ENCODE results near the gene MAP2K3. TPM values are rescaled to one million over a fixed set of nuclear protein-coding genes. Genes with fewer than 3 reads are reported as not detected.

The MAP2K3 gene
- total and polyA plus RNA-seq, 4 donors: 36.4 to 111 (median 76.7) TPM

- WGBS, 2 donors: 88 to 92% methylated on average over 12 of the region's 12 CpGs
- Histone ChIP-seq H3K9ac (ENCODE audit: insufficient read depth in 1 of 2, low read length in 2 of 2) (peak overlapping the region in 1 of 2 donors; percentile 2), H3K27ac (ENCODE audit: low read depth in 1 of 2, low read length in 1 of 2) (no peak overlapping the region), H3K4me3 (no peak overlapping the region), H3K36me3 (ENCODE audit: control insufficient read depth in 4 of 4, insufficient read depth in 4 of 4, low read length in 4 of 4) (no peaks in the 10 kb centered on the region), H3K27me3 (ENCODE audit: control insufficient read depth in 3 of 3, insufficient read depth in 3 of 3, low read length in 2 of 3) (no peaks in the 10 kb centered on the region), H3K4me1 (ENCODE audit: control insufficient read depth in 5 of 5, insufficient read depth in 5 of 5, low read length in 5 of 5) (peaks cover 0 to 13% (median 3%) of the 10 kb centered on the region in 5 donors), H3K9me3 (ENCODE audit: control insufficient read depth in 4 of 4, insufficient read depth in 3 of 4, low read length in 3 of 4) (no peaks in the 10 kb centered on the region)
- ATAC-seq (ENCODE audit: insufficient read depth, low FRiP score) (no peak), DNase-seq (no peak)
- TF ChIP-seq CTCF (IDR thresholded peaks at IDR 0.05; ENCODE audit: control extremely low read depth, extremely low read depth): no peak
Measured at GRCh38 chr17:21249086-21249795, 35.3 kb upstream of the MAP2K3 start.

- Histone ChIP-seq H3K4me1 (ENCODE audit: control insufficient read depth in 5 of 5, insufficient read depth in 5 of 5, low read length in 5 of 5) (peaks cover 0 to 13% (median 3%) of the 10 kb centered on the region in 5 donors), H3K27ac (ENCODE audit: low read depth in 1 of 2, low read length in 1 of 2) (peak overlapping the region in 1 of 2 donors; percentile 1), H3K9me3 (ENCODE audit: control insufficient read depth in 4 of 4, insufficient read depth in 3 of 4, low read length in 3 of 4) (no peaks in the 10 kb centered on the region), H3K4me3 (no peak overlapping the region), H3K27me3 (ENCODE audit: control insufficient read depth in 3 of 3, insufficient read depth in 3 of 3, low read length in 2 of 3) (no peaks in the 10 kb centered on the region), H3K9ac (ENCODE audit: insufficient read depth in 1 of 2, low read length in 2 of 2) (no peak overlapping the region), H3K36me3 (ENCODE audit: control insufficient read depth in 4 of 4, insufficient read depth in 4 of 4, low read length in 4 of 4) (no peaks in the 10 kb centered on the region)
- DNase-seq: no peak
- no peak for ATAC-seq (ENCODE audit: insufficient read depth, low FRiP score)
- no peak for TF ChIP-seq CTCF (IDR thresholded peaks at IDR 0.05; ENCODE audit: control extremely low read depth, extremely low read depth)
- 65 to 68% methylated on average over 7 of the region's 7 CpGs for WGBS, 2 donors
Measured at GRCh38 chr17:21249920-21250703, 34.4 kb upstream of the MAP2K3 start.

GRCh38 chr17:21250854-21251253, 33.7 kb upstream of the MAP2K3 start:
- WGBS, 2 donors: 71 to 73% methylated on average over 4 of the region's 4 CpGs
- Histone ChIP-seq H3K4me3 (no peak overlapping the region), H3K27ac (ENCODE audit: low read depth in 1 of 2, low read length in 1 of 2) (no peak overlapping the region), H3K36me3 (ENCODE audit: control insufficient read depth in 4 of 4, insufficient read depth in 4 of 4, low read length in 4 of 4) (no peaks in the 10 kb centered on the region), H3K27me3 (ENCODE audit: control insufficient read depth in 3 of 3, insufficient read depth in 3 of 3, low read length in 2 of 3) (no peaks in the 10 kb centered on the region), H3K9ac (ENCODE audit: insufficient read depth in 1 of 2, low read length in 2 of 2) (no peak overlapping the region), H3K9me3 (ENCODE audit: control insufficient read depth in 4 of 4, insufficient read depth in 3 of 4, low read length in 3 of 4) (no peaks in the 10 kb centered on the region), H3K4me1 (ENCODE audit: control insufficient read depth in 5 of 5, insufficient read depth in 5 of 5, low read length in 5 of 5) (peaks cover 0 to 13% (median 3%) of the 10 kb centered on the region in 5 donors)
- ATAC-seq (ENCODE audit: insufficient read depth, low FRiP score): no peak
- no peak for DNase-seq
- no peak for TF ChIP-seq CTCF (IDR thresholded peaks at IDR 0.05; ENCODE audit: control extremely low read depth, extremely low read depth)
